Hematopoietic multipotent progenitor cell treated with erythropoietin and hydrocortisone succinate and interleukin-3 and kit ligand, for 17 days (in vitro differentiated cells): ENCODE measurements around the gene GDF15.
A peak's percentile ranks its signal among the peaks of the same experiment; 100 is the strongest.

Experiments
- DNase-seq: peaks from one replicate; pipeline ENCODE4 v3.0.0-alpha.2; 2015; ENCODE audit warnings: low spot score

Gene GDF15

GRCh38 chr19:18419195-18419698 lies 33.3 kb downstream of the GDF15 start, which contains the start of gene SSBP4:
Gene SSBP4, plus strand, starts transcription at chr19:18419398. Its CDS starts 251 bp downstream, at chr19:18419649.
- DNase-seq, result peak; percentile 65

GRCh38 chr19:18419699-18420460 lies 33.9 kb downstream of the GDF15 start:
- no peak for DNase-seq

- DNase-seq, result no peak
Measured at GRCh38 chr19:18420930-18421329, 35.0 kb downstream of the GDF15 start.

- DNase-seq, result no peak
Measured at GRCh38 chr19:18421371-18421959, 35.5 kb downstream of the GDF15 start.

- no peak for DNase-seq
Measured at GRCh38 chr19:18422530-18423191, 36.7 kb downstream of the GDF15 start.

GRCh38 chr19:18423258-18424020 lies 37.5 kb downstream of the GDF15 start:
- DNase-seq, result no peak

- DNase-seq, result no peak
Measured at GRCh38 chr19:18424122-18424889, 38.3 kb downstream of the GDF15 start.

- no peak for DNase-seq
Measured at GRCh38 chr19:18424890-18425514, 39.0 kb downstream of the GDF15 start.

- DNase-seq, result no peak
Measured at GRCh38 chr19:18425515-18426415, 39.8 kb downstream of the GDF15 start.

- DNase-seq, result no peak
Measured at GRCh38 chr19:18426416-18426767, 40.4 kb downstream of the GDF15 start.

GRCh38 chr19:18427080-18427742 lies 41.3 kb downstream of the GDF15 start:
- no peak for DNase-seq

- DNase-seq, result no peak
Measured at GRCh38 chr19:18427743-18428113, 41.8 kb downstream of the GDF15 start.

- DNase-seq, result no peak
Measured at GRCh38 chr19:18428173-18428786, 42.3 kb downstream of the GDF15 start.

GRCh38 chr19:18428787-18429674 lies 43.1 kb downstream of the GDF15 start:
- peak; percentile 48 for DNase-seq

GRCh38 chr19:18429717-18430416 lies 43.9 kb downstream of the GDF15 start:
- no peak for DNase-seq

GRCh38 chr19:18430417-18431144 lies 44.6 kb downstream of the GDF15 start:
- no peak for DNase-seq
